ENCODE measurements around the gene APBA3. TPM values are rescaled to one million over a fixed set of nuclear protein-coding genes. Genes with fewer than 3 reads are reported as not detected.

The APBA3 gene
- total and polyA plus RNA-seq, 7 experiments from 2014 or later = 30.7 to 77.3 (median 62.3) TPM

DNA sequence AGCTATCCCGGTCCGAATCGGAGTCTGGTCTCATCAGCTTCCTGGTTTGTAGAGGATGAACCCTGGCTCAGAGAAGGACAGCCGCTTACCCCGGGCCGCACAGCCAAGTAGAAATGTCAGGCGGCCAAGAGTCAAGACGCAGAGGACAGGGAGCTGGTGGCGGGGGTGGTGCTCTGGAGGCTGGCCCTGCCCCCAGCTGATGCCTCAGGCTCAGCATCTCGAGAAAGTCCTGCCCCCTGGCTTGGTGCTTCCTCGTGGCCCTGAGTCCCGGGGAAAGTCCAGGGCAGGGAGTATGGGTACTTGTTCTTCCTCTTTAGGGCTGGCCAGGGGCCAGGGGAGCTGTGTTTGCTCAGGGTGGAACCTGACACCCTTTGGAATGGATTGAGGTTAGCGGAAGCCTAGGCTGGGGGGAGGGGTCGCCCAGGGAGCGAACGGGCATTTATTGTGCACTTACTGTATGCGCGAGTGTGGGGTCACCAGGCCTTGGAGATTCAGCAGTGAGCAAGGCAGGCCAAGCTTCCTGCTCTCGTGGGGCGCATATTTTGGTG lies 51.2 kb downstream of the APBA3 start:
- CTCF ChIA-PET = no interaction called here
- Histone ChIP-seq H3K36me3 (ENCODE audit: control insufficient read depth in 2 of 3, insufficient read depth in 3 of 3, low read length in 3 of 3) (no peaks in the 10 kb centered on the region), H3K4me3 (ENCODE audit: low read length) (no peak overlapping the region), H3K4me1 (ENCODE audit: control insufficient read depth in 2 of 2, insufficient read depth in 2 of 2, low read length in 2 of 2) (no peaks in the 10 kb centered on the region), H3K27ac (ENCODE audit: low read depth, low read length) (no peak overlapping the region), H3K27me3 (ENCODE audit: control insufficient read depth in 2 of 2, insufficient read depth in 2 of 2, low read length in 2 of 2) (no peaks in the 10 kb centered on the region), H3K9me3 (ENCODE audit: control insufficient read depth in 2 of 3, low read length in 3 of 3) (no peaks in the 10 kb centered on the region)
- no peak overlapping the region for H3K4me3 Mint-ChIP-seq
- H3K27me3 Mint-ChIP-seq = peaks cover 0 to 11% (median 0%) of the 10 kb centered on the region in 5 donors
- H3K9me3 Mint-ChIP-seq = no peaks in the 10 kb centered on the region
- intact Hi-C loops (cut with micrococcal nuclease) = no loop called here
- no peaks in the 10 kb centered on the region for H3K36me3 Mint-ChIP-seq
- peaks cover 0 to 12% (median 5%) of the 10 kb centered on the region in 7 donors for H3K4me1 Mint-ChIP-seq
- H3K27ac Mint-ChIP-seq = no peak overlapping the region
- POLR2A ChIA-PET = interaction anchor here (0.9 kb wide), 1 partner anchor 22 kb away, joined by 3 read pairs; no protein-coding TSS in a partner anchor
- no peak for DNase-seq
- peak; percentile 83 for ATAC-seq

DNA sequence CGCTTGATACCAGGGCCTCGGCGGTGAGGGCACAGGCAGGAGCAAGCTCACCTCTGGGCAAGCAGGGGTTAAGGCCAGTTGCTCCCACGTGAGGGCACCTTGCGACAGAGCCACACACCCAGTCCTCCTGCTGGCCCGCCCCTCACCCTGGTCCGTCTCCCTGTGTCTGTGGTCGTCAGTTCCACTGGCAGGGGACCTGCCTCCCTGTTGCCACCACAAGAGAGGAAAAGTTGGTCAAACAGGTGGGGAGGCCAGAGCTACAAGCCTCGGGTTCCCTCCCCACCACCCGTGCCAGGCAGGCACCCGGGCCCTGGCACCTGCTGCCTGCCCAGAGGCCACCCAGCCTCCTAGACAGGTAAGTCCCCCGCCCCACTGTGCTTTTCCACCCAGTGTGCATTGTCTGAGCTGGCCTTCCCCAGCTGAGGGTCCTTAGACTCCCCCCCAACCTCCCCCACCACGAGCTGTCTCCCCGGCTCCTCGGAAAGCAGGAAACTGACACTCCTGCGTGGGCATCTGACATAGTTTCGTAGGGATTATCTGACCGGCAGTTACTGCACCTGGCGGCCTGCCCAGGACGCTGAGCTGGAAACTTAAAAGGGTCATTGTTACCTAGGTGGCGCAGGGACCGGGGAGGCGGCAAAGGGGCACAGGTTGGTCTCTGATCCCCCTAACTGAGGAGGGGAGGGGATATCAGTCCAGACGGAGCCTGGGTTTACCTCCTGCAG lies 53.1 kb downstream of the APBA3 start, which contains the start of gene TJP3:
Gene TJP3, plus strand, starts transcription at position 178 of the 725 bp plus-strand sequence. CDS start 20,049 bp downstream, outside the sequence.
- H3K27me3 Mint-ChIP-seq = peaks cover 0 to 16% (median 0%) of the 10 kb centered on the region in 5 donors
- Histone ChIP-seq H3K4me1 (ENCODE audit: control insufficient read depth in 2 of 2, insufficient read depth in 2 of 2, low read length in 2 of 2) (no peaks in the 10 kb centered on the region), H3K4me3 (ENCODE audit: low read length) (no peak within 1 kb of the TSS), H3K27me3 (ENCODE audit: control insufficient read depth in 2 of 2, insufficient read depth in 2 of 2, low read length in 2 of 2) (no peaks in the 10 kb centered on the region), H3K9me3 (ENCODE audit: control insufficient read depth in 2 of 3, low read length in 3 of 3) (no peaks in the 10 kb centered on the region), H3K27ac (ENCODE audit: low read depth, low read length) (no peak within 1 kb of the TSS), H3K36me3 (ENCODE audit: control insufficient read depth in 2 of 3, insufficient read depth in 3 of 3, low read length in 3 of 3) (no peaks in the 10 kb centered on the region)
- CTCF ChIA-PET = no interaction called here
- ATAC-seq = no peak
- H3K27ac Mint-ChIP-seq = no peak within 1 kb of the TSS
- no peak within 1 kb of the TSS for H3K4me3 Mint-ChIP-seq
- POLR2A ChIA-PET = no interaction called here
- DNase-seq = no peak
- no peaks in the 10 kb centered on the region for H3K36me3 Mint-ChIP-seq
- peaks cover 0 to 14% (median 4%) of the 10 kb centered on the region in 7 donors for H3K4me1 Mint-ChIP-seq
- H3K9me3 Mint-ChIP-seq = no peaks in the 10 kb centered on the region
- intact Hi-C loops (cut with micrococcal nuclease) = loop anchor here (5.0 to 10.0 kb wide), 2 partner anchors 114 to 154 kb away; partner anchors contain the start of gene MFSD12 (in 1 of the 2)

DNA sequence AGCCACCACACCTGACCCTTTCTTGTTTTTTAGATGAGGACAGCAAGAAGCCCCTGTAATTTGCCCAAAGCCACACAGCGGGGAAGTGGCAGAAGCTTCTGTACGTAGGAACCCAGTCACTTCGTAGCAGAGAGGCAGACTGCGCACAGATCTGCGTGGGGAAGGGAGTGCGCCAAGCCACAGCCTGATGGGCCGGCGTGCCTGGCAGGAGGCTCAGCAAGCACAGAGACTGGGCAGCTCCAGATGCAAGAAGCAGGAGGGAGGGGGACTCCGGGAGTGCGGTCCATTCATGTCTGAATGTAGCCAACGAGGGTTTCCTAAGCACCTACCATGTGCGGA lies 53.7 kb downstream of the APBA3 start:
- H3K27me3 ChIP-seq (ENCODE audit: control insufficient read depth in 2 of 2, insufficient read depth in 2 of 2, low read length in 2 of 2) = no peaks in the 10 kb centered on the region
- POLR2A ChIA-PET = interaction anchor here (0.7 kb wide), 1 partner anchor 19 kb away, joined by 4 read pairs; no protein-coding TSS in a partner anchor

DNA sequence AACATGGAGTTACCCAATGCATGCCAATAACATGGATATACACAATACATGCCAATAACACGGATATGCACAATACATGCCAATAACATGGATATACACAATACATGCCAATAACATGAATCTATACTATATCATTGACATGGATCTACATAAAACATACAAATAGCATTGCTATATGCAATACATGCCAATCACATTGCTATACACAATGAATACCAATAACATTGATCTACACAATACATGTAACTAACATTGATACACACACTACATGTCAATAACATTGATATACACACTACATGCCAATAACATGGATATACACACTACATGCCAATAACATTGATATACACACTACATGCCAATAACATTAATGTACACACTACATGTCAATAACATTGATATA lies 60.3 kb downstream of the APBA3 start:
- Histone ChIP-seq H3K4me1 (ENCODE audit: control insufficient read depth in 2 of 2, insufficient read depth in 2 of 2, low read length in 2 of 2) (peaks cover 0 to 9% of the 10 kb centered on the region in 2 donors), H3K4me3 (ENCODE audit: low read length) (no peak overlapping the region), H3K27ac (ENCODE audit: low read depth, low read length) (no peak overlapping the region), H3K27me3 (ENCODE audit: control insufficient read depth in 2 of 2, insufficient read depth in 2 of 2, low read length in 2 of 2) (no peaks in the 10 kb centered on the region), H3K9me3 (ENCODE audit: control insufficient read depth in 2 of 3, low read length in 3 of 3) (no peaks in the 10 kb centered on the region), H3K36me3 (ENCODE audit: control insufficient read depth in 2 of 3, insufficient read depth in 3 of 3, low read length in 3 of 3) (no peaks in the 10 kb centered on the region)
- ChIA-PET CTCF (interaction anchor here (1.0 kb wide), 1 partner anchor 17 kb away, joined by 3 read pairs; no protein-coding TSS in a partner anchor), POLR2A (interaction anchor here (2.3 to 5.8 kb wide), 2 partner anchors 13 to 61 kb away, joined by 10 to 79 read pairs; partner anchors contain the start of gene MRPL54)
- H3K36me3 Mint-ChIP-seq = no peaks in the 10 kb centered on the region
- DNase-seq = no peak
- peak overlapping the region; percentile 43 to 97 (median 69) for H3K4me3 Mint-ChIP-seq
- H3K4me1 Mint-ChIP-seq = peaks cover 6 to 39% (median 27%) of the 10 kb centered on the region in 7 donors
- intact Hi-C loops (cut with micrococcal nuclease) = loop anchor here in 1 of 2 donors (2.0 to 10.0 kb wide), 3 partner anchors 20 to 146 kb away; partner anchors contain the start of gene MFSD12
- H3K9me3 Mint-ChIP-seq = no peaks in the 10 kb centered on the region
- H3K27ac Mint-ChIP-seq = peak overlapping the region in 2 of 9 donors; percentile 66 to 72
- ATAC-seq = no peak
- peaks cover 0 to 8% (median 0%) of the 10 kb centered on the region in 5 donors for H3K27me3 Mint-ChIP-seq

More for the DNA sequence above, 53.7 kb downstream of the APBA3 start:
- no peaks in the 10 kb centered on the region for H3K4me1 ChIP-seq (ENCODE audit: control insufficient read depth in 2 of 2, insufficient read depth in 2 of 2, low read length in 2 of 2)
- H3K27ac ChIP-seq (ENCODE audit: low read depth, low read length) = no peak overlapping the region
- peaks cover 0 to 11% (median 0%) of the 10 kb centered on the region in 5 donors for H3K27me3 Mint-ChIP-seq
- ATAC-seq (no peak), DNase-seq (no peak)
- intact Hi-C loops (cut with micrococcal nuclease) = loop anchor here (5.0 to 10.0 kb wide), 2 partner anchors 114 to 153 kb away; partner anchors contain the start of gene MFSD12 (in 1 of the 2)
- H3K4me3 Mint-ChIP-seq = no peak overlapping the region
- no peaks in the 10 kb centered on the region for H3K36me3 Mint-ChIP-seq
- no peaks in the 10 kb centered on the region for H3K9me3 ChIP-seq (ENCODE audit: control insufficient read depth in 2 of 3, low read length in 3 of 3)
- CTCF ChIA-PET = interaction anchor here (0.6 kb wide), 2 partner anchors 15 to 55 kb away, joined by 3 to 4 read pairs; no protein-coding TSS in a partner anchor
- no peaks in the 10 kb centered on the region for H3K36me3 ChIP-seq (ENCODE audit: control insufficient read depth in 2 of 3, insufficient read depth in 3 of 3, low read length in 3 of 3)
- no peak overlapping the region for H3K4me3 ChIP-seq (ENCODE audit: low read length)
- H3K4me1 Mint-ChIP-seq = peaks cover 0 to 9% (median 0%) of the 10 kb centered on the region in 7 donors
- no peaks in the 10 kb centered on the region for H3K9me3 Mint-ChIP-seq
- no peak overlapping the region for H3K27ac Mint-ChIP-seq

Other genes with a start within 250 kb of the APBA3 start
- gene TEKTIP1, start 222.5 kb downstream of the APBA3 start, total RNA-seq = 10 to 100 TPM in 3 of 5 experiments, 1 to 10 TPM in 2; 5.6 to 11.5 (median 10.6) TPM
- gene TEKTIP1, start 222.5 kb downstream of the APBA3 start, polyA plus RNA-seq = not detected
- gene MFSD12, start 204.1 kb downstream of the APBA3 start, total RNA-seq = 100 to 1,000 TPM in 3 of 5 experiments, 10 to 100 TPM in 2; 95.2 to 153 (median 101) TPM
- gene MFSD12, start 204.1 kb downstream of the APBA3 start, polyA plus RNA-seq = 10 to 100 TPM; 41.2 to 74.0 TPM
- 10 to 100 TPM; 37.9 to 63.7 (median 53.0) TPM for gene HMG20B, start 188.7 kb downstream of the APBA3 start, total RNA-seq
- gene HMG20B, start 188.7 kb downstream of the APBA3 start, polyA plus RNA-seq = 10 to 100 TPM; 50.6 to 65.6 TPM
- gene GIPC3, start 176.2 kb downstream of the APBA3 start, total RNA-seq = 1 to 10 TPM in 4 of 5 experiments, under 1 TPM in 1; 0.85 to 3.3 (median 2.9) TPM
- gene GIPC3, start 176.2 kb downstream of the APBA3 start, polyA plus RNA-seq = 1 to 10 TPM; 1.3 to 1.5 TPM
- gene TBXA2R, start 154.8 kb downstream of the APBA3 start, total RNA-seq = 1 to 10 TPM in 4 of 5 experiments, under 1 TPM in 1; 0.73 to 5.9 (median 4.1) TPM
- gene TBXA2R, start 154.8 kb downstream of the APBA3 start, polyA plus RNA-seq = 1 to 10 TPM; 6.4 to 9.0 TPM
- gene CACTIN, start 134.9 kb downstream of the APBA3 start, total RNA-seq = 10 to 100 TPM; 35.4 to 46.7 (median 37.1) TPM
- 10 to 100 TPM in 1 of 2 donors, 1 to 10 TPM in 1; 9.5 to 22.2 TPM for gene CACTIN, start 134.9 kb downstream of the APBA3 start, polyA plus RNA-seq
- 10 to 100 TPM; 21.5 to 32.4 (median 30.7) TPM for gene PIP5K1C, start 61.2 kb downstream of the APBA3 start, total RNA-seq
- gene PIP5K1C, start 61.2 kb downstream of the APBA3 start, polyA plus RNA-seq = 10 to 100 TPM in 1 of 2 donors, 1 to 10 TPM in 1; 6.8 to 17.8 TPM
- 10 to 100 TPM in 4 of 5 experiments, 1 to 10 TPM in 1; 1.2 to 20.1 (median 16.8) TPM for gene TJP3, start 53.3 kb downstream of the APBA3 start, total RNA-seq
- 10 to 100 TPM; 14.0 to 16.1 TPM for gene TJP3, start 53.3 kb downstream of the APBA3 start, polyA plus RNA-seq
- gene MRPL54, start 990 bp upstream of the APBA3 start, total RNA-seq = 10 to 100 TPM; 34.0 to 95.2 (median 58.8) TPM
- gene MRPL54, start 990 bp upstream of the APBA3 start, polyA plus RNA-seq = 100 to 1,000 TPM; 143 to 154 TPM
- not detected for gene RAX2, start 10.5 kb upstream of the APBA3 start, total RNA-seq
- gene RAX2, start 10.5 kb upstream of the APBA3 start, polyA plus RNA-seq = not detected
- 10 to 100 TPM in 3 of 5 experiments, 1 to 10 TPM in 2; 1.6 to 32.6 (median 14.3) TPM for gene MATK, start 24.7 kb upstream of the APBA3 start, total RNA-seq
- 10 to 100 TPM in 1 of 2 donors, 1 to 10 TPM in 1; 8.4 to 13.0 TPM for gene MATK, start 24.7 kb upstream of the APBA3 start, polyA plus RNA-seq
- 1 to 10 TPM in 4 of 5 experiments, under 1 TPM in 1; 0.22 to 3.8 (median 1.4) TPM for gene ZFR2, start 107.3 kb upstream of the APBA3 start, total RNA-seq
- gene ZFR2, start 107.3 kb upstream of the APBA3 start, polyA plus RNA-seq = 1 to 10 TPM; 3.4 to 5.5 TPM
- gene ATCAY, start 119.0 kb upstream of the APBA3 start, total RNA-seq = not detected
- not detected for gene ATCAY, start 119.0 kb upstream of the APBA3 start, polyA plus RNA-seq
- not detected for gene NMRK2, start 171.4 kb upstream of the APBA3 start, total RNA-seq
- not detected for gene NMRK2, start 171.4 kb upstream of the APBA3 start, polyA plus RNA-seq
- 10 to 100 TPM; 24.7 to 40.3 (median 33.9) TPM for gene DAPK3, start 209.4 kb upstream of the APBA3 start, total RNA-seq
- 10 to 100 TPM; 18.2 to 35.4 TPM for gene DAPK3, start 209.4 kb upstream of the APBA3 start, polyA plus RNA-seq
- 1,000 to 10,000 TPM; 1,791 to 2,674 (median 2,346) TPM for gene EEF2, start 223.8 kb upstream of the APBA3 start, total RNA-seq
- 100 to 1,000 TPM; 611 to 634 TPM for gene EEF2, start 223.8 kb upstream of the APBA3 start, polyA plus RNA-seq
- 10 to 100 TPM; 23.9 to 40.6 (median 28.8) TPM for gene PIAS4, start 246.0 kb upstream of the APBA3 start, total RNA-seq
- gene PIAS4, start 246.0 kb upstream of the APBA3 start, polyA plus RNA-seq = 1 to 10 TPM; 3.9 to 6.8 TPM